Trophoblast cell (in vitro differentiated cells and primary cell): ENCODE data around the gene CNIH3.

ENCODE experiments used
- DNase-seq, 2 donors: peaks; one replicate each; pipeline ENCODE4 v3.0.0-alpha.2; 2016
- H2AFZ ChIP-seq: 2 replicates; pipeline ENCODE4 v1.6.1; 2013; ENCODE audit warnings: low read length, moderate library complexity, mild to moderate bottlenecking; ENCODE audit not compliant: insufficient read depth, poor library complexity
- H2AK5ac ChIP-seq: 2 replicates; pipeline ENCODE4 v1.6.1; 2013; ENCODE audit warnings: mild to moderate bottlenecking, low read length
- H2BK120ac ChIP-seq: 2 replicates; pipeline ENCODE4 v1.6.1; 2013; ENCODE audit warnings: low read length, mild to moderate bottlenecking, moderate library complexity; ENCODE audit not compliant: insufficient read depth, poor library complexity
- H2BK12ac ChIP-seq: 2 replicates; pipeline ENCODE4 v1.6.1; 2013; ENCODE audit warnings: mild to moderate bottlenecking, low read length, moderate library complexity
- H2BK5ac ChIP-seq: 2 replicates; pipeline ENCODE4 v1.6.1; 2013; ENCODE audit warnings: low read length, low read depth, moderate library complexity, mild to moderate bottlenecking; ENCODE audit not compliant: poor library complexity
- H3K14ac ChIP-seq: 2 replicates; pipeline ENCODE4 v1.6.1; 2013; ENCODE audit warnings: mild to moderate bottlenecking, low read length
- H3K18ac ChIP-seq: 2 replicates; pipeline ENCODE4 v1.6.1; 2013; ENCODE audit warnings: mild to moderate bottlenecking, low read length
- H3K23ac ChIP-seq: 2 replicates; pipeline ENCODE4 v1.6.1; 2013; ENCODE audit warnings: low read length
- H3K27ac ChIP-seq: 2 replicates; pipeline ENCODE4 v1.5.1; 2013; ENCODE audit warnings: low read depth, mild to moderate bottlenecking, inconsistent platforms, low read length, moderate library complexity
- H3K27me3 ChIP-seq: 2 replicates; pipeline ENCODE4 v1.6.1; 2013; ENCODE audit warnings: inconsistent platforms, mild to moderate bottlenecking, low read length, moderate library complexity; ENCODE audit not compliant: insufficient read depth
- H3K36me3 ChIP-seq, 2 experiments: 1 replicate in 1 of 2; 2 replicates in 1 of 2; pipeline ENCODE4 v1.6.1; 2013; ENCODE audit warnings: low read length in 2 of 2, mild to moderate bottlenecking in 2 of 2, moderate library complexity in 1 of 2; ENCODE audit not compliant: insufficient read depth in 2 of 2, control insufficient read depth in 1 of 2
- H3K4ac ChIP-seq: 2 replicates; pipeline ENCODE4 v1.6.1; 2013; ENCODE audit warnings: low read depth, mild to moderate bottlenecking, low read length, moderate library complexity
- H3K4me1 ChIP-seq, 2 experiments: 1 replicate in 1 of 2; 2 replicates in 1 of 2; pipeline ENCODE4 v1.6.1; 2013; ENCODE audit warnings: low read length in 2 of 2, mild to moderate bottlenecking in 2 of 2, moderate library complexity in 1 of 2; ENCODE audit not compliant: insufficient read depth in 2 of 2, control insufficient read depth in 1 of 2
- H3K4me2 ChIP-seq: 2 replicates; pipeline ENCODE4 v1.6.1; 2013; ENCODE audit warnings: inconsistent platforms, mild to moderate bottlenecking, low read length, moderate library complexity
- H3K4me3 ChIP-seq: 2 replicates; pipeline ENCODE4 v1.5.1; 2013; ENCODE audit warnings: mild to moderate bottlenecking, low read depth, low read length, inconsistent platforms
- H3K79me1 ChIP-seq: one replicate; pipeline ENCODE4 v1.6.1; 2013; ENCODE audit warnings: low read length
- H3K79me2 ChIP-seq: 2 replicates; pipeline ENCODE4 v1.6.1; 2013; ENCODE audit warnings: low read length, mild to moderate bottlenecking; ENCODE audit not compliant: control insufficient read depth, insufficient read depth, poor library complexity
- H3K9ac ChIP-seq: 2 replicates; pipeline ENCODE4 v1.6.1; 2013; ENCODE audit warnings: mild to moderate bottlenecking, low read length
- H3K9me3 ChIP-seq: 2 replicates; pipeline ENCODE4 v1.6.1; 2013; ENCODE audit warnings: low read depth, mild to moderate bottlenecking, control low read depth, inconsistent platforms, low read length; ENCODE audit not compliant: insufficient read depth
- H4K12ac ChIP-seq: 2 replicates; pipeline ENCODE4 v1.6.1; 2013; ENCODE audit warnings: low read depth, mild to moderate bottlenecking, low read length, moderate library complexity
- H4K8ac ChIP-seq: 2 replicates; pipeline ENCODE4 v1.6.1; 2013; ENCODE audit warnings: low read depth, mild to moderate bottlenecking, low read length, moderate library complexity
- H4K91ac ChIP-seq: one replicate; pipeline ENCODE4 v1.6.1; 2013; ENCODE audit warnings: low read depth, mild to moderate bottlenecking, low read length, moderate library complexity
- WGBS: extraction: QIAGEN DNeasy Blood & Tissue Kit; methylation state at CpG from one replicate; pipeline ENCODE4 v1.1.7; 2013; ENCODE audit warnings: missing lambda C conversion rate; ENCODE audit not compliant: insufficient read length, insufficient coverage; ENCODE audit errors: extremely low coverage; 5-methylcytosine and 5-hydroxymethylcytosine counted together

The CNIH3 gene

DNA sequence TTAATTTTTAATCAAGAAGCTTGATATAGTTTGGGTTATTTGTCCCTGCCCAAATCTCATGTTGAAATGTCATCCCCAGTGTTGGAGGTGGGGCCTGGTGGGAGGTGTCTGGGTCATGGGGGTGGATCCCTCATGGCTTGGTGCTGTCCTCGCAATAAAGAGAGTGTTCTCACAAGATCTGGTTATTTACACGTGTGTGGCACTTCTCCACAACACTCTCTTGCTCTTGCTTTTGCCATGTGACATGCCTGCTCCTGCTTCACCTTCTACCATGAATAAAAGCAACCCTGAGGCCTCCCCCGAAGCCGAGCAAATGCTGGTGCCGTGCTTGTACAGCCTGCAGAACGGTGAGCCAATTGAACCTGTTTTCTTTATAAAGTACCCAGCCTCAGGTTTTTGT lies 2.6 kb upstream of the CNIH3 start:
- no peak for DNase-seq
- Histone ChIP-seq H3K4me3 (no peak overlapping the region), H3K4me2 (no peak overlapping the region), H2AFZ (no peak overlapping the region), H3K4ac (no peak overlapping the region), H3K14ac (no peak overlapping the region), H3K18ac (no peak overlapping the region), H4K12ac (no peak overlapping the region), H3K27me3 (peaks cover 34% of the 10 kb centered on the region), H3K79me1 (no peaks in the 10 kb centered on the region), H3K4me1 (peaks cover 18 to 20% of the 10 kb centered on the region in 2 experiments), H3K23ac (no peak overlapping the region), H3K27ac (no peak overlapping the region), H3K36me3 (no peaks in the 10 kb centered on the region), H4K91ac (no peak overlapping the region), H3K9me3 (peaks cover 10% of the 10 kb centered on the region), H2AK5ac (no peak overlapping the region), H4K8ac (no peak overlapping the region), H2BK120ac (no peak overlapping the region), H2BK12ac (no peak overlapping the region), H2BK5ac (no peak overlapping the region), H3K9ac (no peak overlapping the region), H3K79me2 (no peaks in the 10 kb centered on the region)
- no CpG with 5 or more reads among the region's 6 CpGs for WGBS

DNA sequence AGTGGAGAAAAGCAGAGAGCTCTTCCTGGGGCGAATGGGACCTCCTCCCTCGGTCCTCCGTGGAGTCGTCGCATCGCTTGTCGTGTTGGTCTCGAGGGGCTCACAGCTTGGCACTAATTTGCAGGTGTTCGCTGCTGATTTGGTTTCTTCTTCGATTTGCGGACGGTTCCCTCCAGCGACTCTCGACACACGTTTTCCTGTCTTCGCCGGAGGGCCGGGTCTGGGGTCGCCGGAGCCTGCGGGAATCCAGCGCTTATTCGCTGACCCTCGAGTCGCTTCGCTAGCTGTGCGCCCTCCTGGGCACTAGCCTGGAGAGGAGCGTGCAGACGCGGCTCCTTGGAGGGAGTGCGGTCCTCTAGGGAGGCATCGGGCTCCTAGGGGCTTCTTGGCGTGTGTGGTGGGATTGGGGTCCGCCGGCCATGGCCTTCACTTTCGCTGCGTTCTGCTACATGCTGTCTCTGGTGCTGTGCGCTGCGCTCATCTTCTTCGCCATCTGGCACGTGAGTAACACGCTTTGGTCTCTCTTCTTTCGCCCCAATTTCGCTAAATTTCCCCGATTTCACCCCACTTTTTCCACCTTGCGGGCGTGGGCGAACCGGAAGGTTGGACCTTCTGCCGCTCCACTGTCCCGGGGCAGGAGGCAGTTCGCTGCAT lies 766 bp downstream of the CNIH3 start:
- Histone ChIP-seq H2BK5ac (no peak overlapping the region), H3K4ac (no peak overlapping the region), H3K4me3 (peak overlapping the region; percentile 38), H4K8ac (no peak overlapping the region), H3K4me1 (peaks cover 18 to 20% of the 10 kb centered on the region in 2 experiments), H3K79me1 (no peaks in the 10 kb centered on the region), H3K4me2 (peak overlapping the region; percentile 97), H4K12ac (no peak overlapping the region), H2AFZ (no peak overlapping the region), H3K9ac (no peak overlapping the region), H3K79me2 (no peaks in the 10 kb centered on the region), H3K36me3 (no peaks in the 10 kb centered on the region), H3K18ac (no peak overlapping the region), H3K14ac (no peak overlapping the region), H3K27me3 (peaks cover 36% of the 10 kb centered on the region), H2BK120ac (no peak overlapping the region), H2BK12ac (no peak overlapping the region), H3K23ac (peak overlapping the region; percentile 12), H2AK5ac (no peak overlapping the region), H3K27ac (no peak overlapping the region), H4K91ac (no peak overlapping the region), H3K9me3 (peaks cover 13% of the 10 kb centered on the region)
- no peak for DNase-seq
- no CpG with 5 or more reads among the region's 52 CpGs for WGBS

DNA sequence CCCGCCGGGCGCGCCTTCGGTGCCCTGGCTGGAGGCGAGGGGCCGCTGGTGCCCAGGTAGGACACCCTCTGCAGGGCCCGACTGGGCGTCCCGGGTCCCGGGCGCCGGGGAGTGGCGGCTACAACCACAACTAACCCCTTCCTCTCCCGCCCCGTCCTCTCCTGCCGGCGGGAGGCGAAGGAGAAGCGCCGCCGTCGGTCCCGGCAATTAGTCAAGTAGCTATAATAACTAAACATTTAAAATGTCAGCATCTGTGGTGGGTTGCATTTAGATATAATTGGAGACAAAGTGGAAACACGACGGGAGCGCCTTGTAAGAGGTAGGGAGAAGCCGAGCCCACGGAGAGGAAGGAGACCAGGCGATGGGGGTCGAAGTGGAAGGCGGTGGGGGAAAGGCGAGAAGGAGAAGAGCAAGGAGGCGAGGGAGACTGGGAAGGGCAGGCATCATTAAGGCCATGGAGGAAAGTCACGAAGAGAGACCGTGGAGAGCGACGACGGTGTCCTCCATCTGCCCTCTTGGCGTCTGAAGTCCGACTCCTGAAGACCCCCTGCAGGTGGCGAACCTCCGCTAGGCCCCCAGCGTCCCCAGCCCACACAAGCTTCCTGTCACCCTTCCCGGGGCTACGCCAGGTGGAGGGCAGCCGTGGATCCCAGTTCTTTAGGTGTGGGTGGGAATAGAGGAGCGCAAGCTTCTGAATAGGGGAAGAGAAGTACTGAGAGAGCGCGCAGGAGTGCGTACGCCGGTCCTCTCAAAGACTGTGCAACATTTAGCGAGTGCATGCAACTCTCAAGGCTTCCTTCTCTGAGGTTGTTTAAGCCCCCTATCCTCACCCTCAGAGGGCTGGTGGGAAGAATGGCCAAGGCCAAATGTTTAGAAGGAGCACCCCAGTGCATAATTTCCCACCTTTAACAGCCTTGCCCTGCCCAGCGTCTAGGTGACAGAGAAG lies 1.6 kb downstream of the CNIH3 start:
- Histone ChIP-seq H3K27me3 (peaks cover 36% of the 10 kb centered on the region), H3K18ac (no peak overlapping the region), H4K8ac (no peak overlapping the region), H3K4ac (no peak overlapping the region), H4K12ac (no peak overlapping the region), H2BK12ac (no peak overlapping the region), H3K9me3 (peaks cover 13% of the 10 kb centered on the region), H3K36me3 (no peaks in the 10 kb centered on the region), H4K91ac (no peak overlapping the region), H2AFZ (no peak overlapping the region), H3K4me1 (peaks cover 18 to 20% of the 10 kb centered on the region in 2 experiments), H2BK5ac (no peak overlapping the region), H3K9ac (no peak overlapping the region), H3K79me2 (no peaks in the 10 kb centered on the region), H3K27ac (no peak overlapping the region), H3K14ac (no peak overlapping the region), H3K23ac (no peak overlapping the region), H3K79me1 (no peaks in the 10 kb centered on the region), H3K4me3 (peak overlapping the region; percentile 40), H2AK5ac (no peak overlapping the region), H3K4me2 (peak overlapping the region; percentile 97), H2BK120ac (no peak overlapping the region)
- no peak for DNase-seq
- WGBS: no CpG with 5 or more reads among the region's 55 CpGs

DNA sequence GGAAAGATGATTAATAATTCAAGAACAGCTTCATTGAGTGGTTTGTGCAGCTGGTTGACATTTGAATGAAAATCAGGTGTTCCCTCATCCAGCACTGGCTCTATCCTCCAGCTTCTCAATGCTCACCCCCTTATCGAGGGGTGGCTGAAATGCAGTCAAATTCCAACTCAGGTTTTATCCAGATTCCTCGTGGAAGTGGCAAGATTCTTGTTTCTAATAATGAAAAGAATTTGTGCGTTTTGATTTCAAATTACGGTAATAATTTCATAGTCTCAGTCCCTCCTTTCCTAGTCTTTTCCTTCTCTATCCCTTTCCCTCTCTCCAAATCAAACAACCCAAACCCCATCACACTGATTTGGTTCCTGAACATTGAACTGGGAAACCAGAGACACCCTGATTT lies 3.1 kb downstream of the CNIH3 start:
- Histone ChIP-seq H4K8ac (no peak overlapping the region), H2AK5ac (no peak overlapping the region)

More for the DNA sequence above, 3.1 kb downstream of the CNIH3 start:
- Histone ChIP-seq H2AFZ (no peak overlapping the region), H3K4me3 (no peak overlapping the region), H3K4ac (no peak overlapping the region), H2BK5ac (no peak overlapping the region), H2BK12ac (no peak overlapping the region), H3K27me3 (peaks cover 36% of the 10 kb centered on the region), H3K79me1 (no peaks in the 10 kb centered on the region), H3K18ac (no peak overlapping the region), H3K9me3 (peaks cover 13% of the 10 kb centered on the region), H3K79me2 (no peaks in the 10 kb centered on the region), H2BK120ac (no peak overlapping the region), H3K27ac (no peak overlapping the region), H3K23ac (no peak overlapping the region), H3K14ac (no peak overlapping the region), H3K9ac (no peak overlapping the region), H3K4me1 (peaks cover 18 to 24% of the 10 kb centered on the region in 2 experiments), H3K4me2 (no peak overlapping the region), H3K36me3 (no peaks in the 10 kb centered on the region), H4K12ac (no peak overlapping the region), H4K91ac (no peak overlapping the region)
- no CpG with 5 or more reads among the region's 4 CpGs for WGBS
- no peak for DNase-seq
